Trophoblast cell (in vitro differentiated cells and primary cell): ENCODE results near the gene C9orf40. TPM values are rescaled to one million over a fixed set of nuclear protein-coding genes. Genes with fewer than 3 reads are reported as not detected.

Source experiments
- DNase-seq, 2 donors: peaks; one replicate each; pipeline ENCODE4 v3.0.0-alpha.2; 2016
- H2AFZ ChIP-seq: 2 replicates; pipeline ENCODE4 v1.6.1; 2013; ENCODE audit warnings: low read length, moderate library complexity, mild to moderate bottlenecking; ENCODE audit not compliant: insufficient read depth, poor library complexity
- H2AK5ac ChIP-seq: 2 replicates; pipeline ENCODE4 v1.6.1; 2013; ENCODE audit warnings: mild to moderate bottlenecking, low read length
- H2BK120ac ChIP-seq: 2 replicates; pipeline ENCODE4 v1.6.1; 2013; ENCODE audit warnings: low read length, mild to moderate bottlenecking, moderate library complexity; ENCODE audit not compliant: insufficient read depth, poor library complexity
- H2BK12ac ChIP-seq: 2 replicates; pipeline ENCODE4 v1.6.1; 2013; ENCODE audit warnings: mild to moderate bottlenecking, low read length, moderate library complexity
- H2BK5ac ChIP-seq: 2 replicates; pipeline ENCODE4 v1.6.1; 2013; ENCODE audit warnings: low read length, low read depth, moderate library complexity, mild to moderate bottlenecking; ENCODE audit not compliant: poor library complexity
- H3K14ac ChIP-seq: 2 replicates; pipeline ENCODE4 v1.6.1; 2013; ENCODE audit warnings: mild to moderate bottlenecking, low read length
- H3K18ac ChIP-seq: 2 replicates; pipeline ENCODE4 v1.6.1; 2013; ENCODE audit warnings: mild to moderate bottlenecking, low read length
- H3K23ac ChIP-seq: 2 replicates; pipeline ENCODE4 v1.6.1; 2013; ENCODE audit warnings: low read length
- H3K27ac ChIP-seq: 2 replicates; pipeline ENCODE4 v1.5.1; 2013; ENCODE audit warnings: low read depth, mild to moderate bottlenecking, inconsistent platforms, low read length, moderate library complexity
- H3K27me3 ChIP-seq: 2 replicates; pipeline ENCODE4 v1.6.1; 2013; ENCODE audit warnings: inconsistent platforms, mild to moderate bottlenecking, low read length, moderate library complexity; ENCODE audit not compliant: insufficient read depth
- H3K36me3 ChIP-seq, 2 experiments: 1 replicate in 1 of 2; 2 replicates in 1 of 2; pipeline ENCODE4 v1.6.1; 2013; ENCODE audit warnings: low read length in 2 of 2, mild to moderate bottlenecking in 2 of 2, moderate library complexity in 1 of 2; ENCODE audit not compliant: insufficient read depth in 2 of 2, control insufficient read depth in 1 of 2
- H3K4ac ChIP-seq: 2 replicates; pipeline ENCODE4 v1.6.1; 2013; ENCODE audit warnings: low read depth, mild to moderate bottlenecking, low read length, moderate library complexity
- H3K4me1 ChIP-seq, 2 experiments: 1 replicate in 1 of 2; 2 replicates in 1 of 2; pipeline ENCODE4 v1.6.1; 2013; ENCODE audit warnings: low read length in 2 of 2, mild to moderate bottlenecking in 2 of 2, moderate library complexity in 1 of 2; ENCODE audit not compliant: insufficient read depth in 2 of 2, control insufficient read depth in 1 of 2
- H3K4me2 ChIP-seq: 2 replicates; pipeline ENCODE4 v1.6.1; 2013; ENCODE audit warnings: inconsistent platforms, mild to moderate bottlenecking, low read length, moderate library complexity
- H3K4me3 ChIP-seq: 2 replicates; pipeline ENCODE4 v1.5.1; 2013; ENCODE audit warnings: mild to moderate bottlenecking, low read depth, low read length, inconsistent platforms
- H3K79me1 ChIP-seq: one replicate; pipeline ENCODE4 v1.6.1; 2013; ENCODE audit warnings: low read length
- H3K79me2 ChIP-seq: 2 replicates; pipeline ENCODE4 v1.6.1; 2013; ENCODE audit warnings: low read length, mild to moderate bottlenecking; ENCODE audit not compliant: control insufficient read depth, insufficient read depth, poor library complexity
- H3K9ac ChIP-seq: 2 replicates; pipeline ENCODE4 v1.6.1; 2013; ENCODE audit warnings: mild to moderate bottlenecking, low read length
- H3K9me3 ChIP-seq: 2 replicates; pipeline ENCODE4 v1.6.1; 2013; ENCODE audit warnings: low read depth, mild to moderate bottlenecking, control low read depth, inconsistent platforms, low read length; ENCODE audit not compliant: insufficient read depth
- H4K12ac ChIP-seq: 2 replicates; pipeline ENCODE4 v1.6.1; 2013; ENCODE audit warnings: low read depth, mild to moderate bottlenecking, low read length, moderate library complexity
- H4K8ac ChIP-seq: 2 replicates; pipeline ENCODE4 v1.6.1; 2013; ENCODE audit warnings: low read depth, mild to moderate bottlenecking, low read length, moderate library complexity
- H4K91ac ChIP-seq: one replicate; pipeline ENCODE4 v1.6.1; 2013; ENCODE audit warnings: low read depth, mild to moderate bottlenecking, low read length, moderate library complexity
- WGBS: extraction: QIAGEN DNeasy Blood & Tissue Kit; methylation state at CpG from one replicate; pipeline ENCODE4 v1.1.7; 2013; ENCODE audit warnings: missing lambda C conversion rate; ENCODE audit not compliant: insufficient read length, insufficient coverage; ENCODE audit errors: extremely low coverage; 5-methylcytosine and 5-hydroxymethylcytosine counted together
- polyA plus RNA-seq: library from polyadenylated mRNA; stranded (reverse); fragments of 200-250 nt; gene quantifications from 2 replicates; pipeline ENCODE4 v1.2.3, GENCODE V29; 2013

The C9orf40 gene, protein sequence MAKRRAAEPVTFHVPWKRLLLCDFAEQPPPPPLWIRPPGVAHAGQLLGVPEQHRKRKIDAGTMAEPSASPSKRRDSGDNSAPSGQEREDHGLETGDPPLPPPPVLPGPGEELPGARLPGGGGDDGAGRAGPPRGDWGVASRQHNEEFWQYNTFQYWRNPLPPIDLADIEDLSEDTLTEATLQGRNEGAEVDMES
- polyA plus RNA-seq, result 10.2 TPM in 2 replicates

DNA sequence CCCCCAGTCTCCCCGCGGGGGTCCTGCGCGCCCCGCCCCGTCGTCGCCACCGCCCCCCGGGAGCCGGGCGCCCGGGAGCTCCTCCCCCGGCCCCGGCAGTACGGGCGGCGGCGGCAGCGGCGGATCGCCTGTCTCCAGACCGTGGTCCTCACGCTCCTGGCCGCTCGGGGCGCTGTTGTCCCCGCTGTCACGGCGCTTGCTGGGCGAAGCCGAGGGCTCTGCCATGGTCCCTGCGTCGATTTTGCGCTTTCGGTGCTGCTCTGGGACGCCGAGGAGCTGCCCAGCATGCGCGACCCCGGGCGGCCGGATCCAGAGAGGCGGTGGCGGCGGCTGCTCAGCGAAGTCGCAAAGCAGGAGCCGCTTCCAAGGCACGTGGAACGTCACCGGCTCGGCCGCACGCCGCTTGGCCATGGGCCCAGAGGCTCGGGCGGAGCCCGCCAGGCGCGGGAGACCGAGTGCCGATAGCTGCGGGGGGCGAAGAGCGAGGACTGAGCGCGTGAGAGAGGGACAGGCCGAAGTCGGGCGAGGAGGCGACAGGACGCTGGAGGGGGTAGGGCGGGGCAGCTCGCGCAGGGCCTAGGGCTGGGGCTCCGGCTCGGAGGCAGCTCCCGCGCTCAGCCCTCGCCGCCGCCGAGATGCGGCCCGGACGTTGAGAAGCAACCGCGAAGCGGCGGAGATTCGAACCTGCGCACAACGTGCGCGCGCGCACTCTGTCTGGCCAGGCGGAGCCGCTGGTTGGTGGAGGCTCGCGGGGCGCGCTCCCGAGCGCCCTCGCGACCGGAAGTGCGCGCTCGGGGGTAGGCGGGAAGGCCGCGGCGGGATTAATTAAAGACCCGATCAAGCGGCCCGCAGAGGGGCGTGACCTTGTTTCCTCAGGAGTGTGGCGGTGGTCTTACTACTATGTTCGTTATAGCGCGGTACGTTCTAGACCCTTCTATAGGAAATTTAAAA lies at the start of gene C9orf40:
TSS of gene C9orf40 (minus strand) at position 712 of the 951 bp plus-strand sequence. CDS start at position 411, 301 bp downstream.
- Histone ChIP-seq H3K27me3 (no peaks in the 10 kb centered on the region), H4K91ac (peak within 1 kb of the TSS; percentile 98), H3K4me2 (peak within 1 kb of the TSS; percentile 81)

DNA sequence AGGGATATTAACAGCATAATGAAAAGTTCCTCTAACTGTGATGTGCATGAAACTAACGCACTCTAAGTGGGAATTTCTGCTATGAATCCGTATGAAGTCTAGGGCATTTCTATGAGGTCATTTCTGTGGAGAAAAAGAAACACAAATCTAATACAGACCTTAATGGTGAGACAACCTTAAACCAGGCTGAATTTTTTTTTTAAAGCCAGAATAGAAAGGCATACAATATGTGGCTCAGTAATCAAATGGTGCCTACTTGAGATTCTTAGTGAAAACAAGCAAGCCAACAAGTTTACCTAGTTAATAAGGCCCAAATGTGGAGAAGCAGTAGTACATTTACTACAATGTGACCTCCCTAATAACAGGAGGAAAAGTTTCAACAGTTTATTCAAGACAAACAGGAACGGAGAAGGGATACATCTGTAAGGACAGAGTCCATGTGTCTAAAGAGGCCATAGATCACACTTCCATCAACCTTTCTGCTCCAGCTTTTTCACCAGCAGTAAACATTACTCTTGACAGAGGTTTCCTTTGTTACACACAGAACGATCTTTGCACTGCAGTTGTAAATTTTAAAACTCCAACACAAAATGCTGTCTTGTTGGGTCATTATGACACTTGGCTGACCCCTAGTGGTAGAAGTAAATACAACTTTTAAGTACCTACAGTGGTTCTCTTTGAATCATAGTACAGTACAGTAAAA lies 49.2 kb upstream of the C9orf40 start:
- H3K79me2 ChIP-seq, result no peaks in the 10 kb centered on the region
- DNase-seq, result peak; percentile 16 to 93

More for the DNA sequence above, at the start of gene C9orf40:
- H3K4me3 ChIP-seq, result peak within 1 kb of the TSS; percentile 86
- H3K18ac ChIP-seq, result peak within 1 kb of the TSS; percentile 85
- peak within 1 kb of the TSS; percentile 86 for H3K9ac ChIP-seq
- H3K27ac ChIP-seq, result peak within 1 kb of the TSS; percentile 77
- H3K4me1 ChIP-seq, result peaks cover 0 to 2% of the 10 kb centered on the region in 2 experiments
- peak within 1 kb of the TSS; percentile 89 for H4K12ac ChIP-seq
- peak within 1 kb of the TSS; percentile 56 for H2BK12ac ChIP-seq
- no peak within 1 kb of the TSS for H3K23ac ChIP-seq
- H3K9me3 ChIP-seq, result no peaks in the 10 kb centered on the region
- peak; percentile 92 to 97 for DNase-seq
- peak within 1 kb of the TSS; percentile 74 for H2AFZ ChIP-seq
- H3K79me1 ChIP-seq, result peaks cover 10% of the 10 kb centered on the region
- H3K4ac ChIP-seq, result peak within 1 kb of the TSS; percentile 89
- WGBS, result no CpG with 5 or more reads among the region's 125 CpGs
- peak within 1 kb of the TSS; percentile 88 for H2BK120ac ChIP-seq
- peak within 1 kb of the TSS; percentile 89 for H2BK5ac ChIP-seq
- H3K36me3 ChIP-seq, result no peaks in the 10 kb centered on the region
- H3K79me2 ChIP-seq, result peaks cover 7% of the 10 kb centered on the region
- peak within 1 kb of the TSS; percentile 92 for H3K14ac ChIP-seq
- peak within 1 kb of the TSS; percentile 98 for H4K8ac ChIP-seq
- H2AK5ac ChIP-seq, result peak within 1 kb of the TSS; percentile 97

DNA sequence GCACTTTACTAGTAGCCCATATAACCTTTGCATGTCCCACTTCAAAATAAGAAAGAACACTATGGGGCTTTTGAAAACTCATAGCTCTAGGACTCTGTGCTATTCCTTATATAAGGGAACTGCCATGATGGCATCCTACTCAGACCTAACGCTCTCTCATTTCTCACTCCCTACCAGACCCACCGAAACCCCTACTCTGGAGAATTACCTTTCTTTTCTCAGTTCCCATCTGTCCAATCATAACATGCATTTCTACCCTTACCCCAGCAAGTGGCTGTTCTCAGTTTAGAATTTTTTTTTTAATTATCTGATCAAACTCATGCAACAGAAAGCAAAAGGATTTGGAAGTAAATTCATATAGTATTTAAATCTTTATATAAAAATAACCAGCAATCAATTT lies 48.1 kb upstream of the C9orf40 start:
- no CpG with 5 or more reads among the region's 2 CpGs for WGBS
- Histone ChIP-seq H2BK120ac (no peak overlapping the region), H2BK12ac (no peak overlapping the region), H3K36me3 (peaks cover 0 to 3% of the 10 kb centered on the region in 2 experiments), H3K4me1 (no peaks in the 10 kb centered on the region), H2BK5ac (no peak overlapping the region), H4K12ac (no peak overlapping the region), H3K27me3 (no peaks in the 10 kb centered on the region), H3K79me2 (no peaks in the 10 kb centered on the region), H3K4me2 (no peak overlapping the region), H3K14ac (no peak overlapping the region), H2AK5ac (no peak overlapping the region), H3K4me3 (no peak overlapping the region), H3K9ac (no peak overlapping the region), H3K9me3 (no peaks in the 10 kb centered on the region), H4K8ac (no peak overlapping the region), H4K91ac (no peak overlapping the region), H3K27ac (no peak overlapping the region), H3K4ac (no peak overlapping the region), H2AFZ (no peak overlapping the region), H3K18ac (no peak overlapping the region), H3K23ac (no peak overlapping the region), H3K79me1 (no peaks in the 10 kb centered on the region)
- DNase-seq, result no peak

More for the DNA sequence above, 49.2 kb upstream of the C9orf40 start:
- Histone ChIP-seq H2BK5ac (no peak overlapping the region), H3K36me3 (peaks cover 0 to 3% of the 10 kb centered on the region in 2 experiments), H3K79me1 (no peaks in the 10 kb centered on the region), H4K91ac (no peak overlapping the region), H3K18ac (no peak overlapping the region), H4K8ac (no peak overlapping the region), H3K9ac (no peak overlapping the region), H3K9me3 (no peaks in the 10 kb centered on the region), H3K14ac (no peak overlapping the region), H3K4me3 (no peak overlapping the region), H2BK120ac (no peak overlapping the region), H2AK5ac (no peak overlapping the region), H2BK12ac (no peak overlapping the region), H3K23ac (no peak overlapping the region), H3K27ac (no peak overlapping the region), H4K12ac (no peak overlapping the region), H3K4me1 (no peaks in the 10 kb centered on the region), H3K27me3 (no peaks in the 10 kb centered on the region), H2AFZ (no peak overlapping the region), H3K4ac (no peak overlapping the region), H3K4me2 (no peak overlapping the region)
- WGBS, result no CpG with 5 or more reads among the region's 4 CpGs

DNA sequence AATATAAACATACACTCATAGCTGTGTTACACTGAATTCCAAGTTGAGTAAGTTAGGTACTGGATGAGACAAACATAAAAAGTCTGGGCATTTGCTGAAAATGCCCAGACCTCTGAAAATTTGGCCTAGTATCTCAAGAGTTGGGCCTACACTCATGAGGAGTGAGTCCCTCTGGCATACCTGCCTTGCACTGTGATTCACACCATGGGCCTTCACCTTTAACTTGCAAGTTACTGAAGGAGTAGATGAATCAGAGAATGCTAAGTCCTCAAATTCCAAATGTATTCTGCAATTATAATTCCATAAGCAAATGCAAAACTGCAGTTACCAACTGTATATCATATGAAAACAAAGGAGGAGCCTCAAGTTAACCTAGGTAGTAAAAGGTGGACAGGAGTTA lies 32.3 kb upstream of the C9orf40 start:
- Histone ChIP-seq H3K79me2 (no peaks in the 10 kb centered on the region), H3K4me1 (no peaks in the 10 kb centered on the region), H3K79me1 (no peaks in the 10 kb centered on the region), H3K14ac (no peak overlapping the region), H3K9me3 (no peaks in the 10 kb centered on the region), H2BK120ac (no peak overlapping the region), H2AK5ac (no peak overlapping the region), H3K18ac (no peak overlapping the region), H4K8ac (no peak overlapping the region), H3K36me3 (peaks cover 0 to 2% of the 10 kb centered on the region in 2 experiments), H2AFZ (no peak overlapping the region), H3K23ac (peak overlapping the region; percentile 80), H4K12ac (no peak overlapping the region), H3K27ac (no peak overlapping the region), H3K9ac (no peak overlapping the region), H3K4me3 (no peak overlapping the region), H4K91ac (no peak overlapping the region), H3K4ac (no peak overlapping the region), H2BK5ac (no peak overlapping the region), H3K27me3 (no peaks in the 10 kb centered on the region), H2BK12ac (no peak overlapping the region), H3K4me2 (no peak overlapping the region)
- peak in 1 of 2 donors; percentile 21 for DNase-seq
